CD4-positive, alpha-beta T cell treated with Interleukin-6 for 4 hours (primary cell): ENCODE measurements around the gene CDH15.

Experiments used
- DNase-seq: peaks from one replicate; pipeline ENCODE4 v3.0.0-alpha.2; 2020; ENCODE audit warnings: mixed read lengths

The CDH15 gene

DNA sequence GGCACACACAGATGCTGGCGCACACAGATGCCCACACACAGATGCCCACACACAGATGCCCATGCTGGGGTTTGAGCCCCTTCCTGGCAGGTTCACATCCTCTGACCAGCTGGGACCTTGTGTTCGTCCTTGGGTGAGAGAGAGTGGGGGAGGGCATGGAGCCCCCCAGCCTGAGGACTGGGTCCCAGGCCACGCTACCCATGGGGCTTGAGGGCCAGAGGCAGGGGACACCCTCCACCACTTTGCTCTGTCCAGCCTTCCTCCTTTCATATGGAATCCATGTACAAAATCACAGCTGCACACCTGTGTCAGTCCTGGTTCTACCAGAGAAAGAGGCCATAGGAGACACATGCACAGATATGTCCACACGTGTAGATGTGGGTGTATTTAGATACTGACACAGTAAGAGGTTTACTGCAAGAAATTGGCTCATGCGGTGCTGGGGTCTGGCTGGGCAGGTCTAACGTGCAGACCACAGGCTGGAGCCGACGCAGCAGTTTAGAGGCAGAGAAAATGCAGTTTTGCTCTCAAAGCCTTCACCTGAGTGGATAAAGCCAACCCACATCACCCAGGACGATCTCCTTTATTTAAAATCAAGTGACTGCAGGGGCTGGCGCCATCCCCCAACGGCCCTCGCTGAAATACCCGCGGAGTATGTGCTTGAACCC, 17.9 kb downstream of the CDH15 start:
- no peak for DNase-seq

DNA sequence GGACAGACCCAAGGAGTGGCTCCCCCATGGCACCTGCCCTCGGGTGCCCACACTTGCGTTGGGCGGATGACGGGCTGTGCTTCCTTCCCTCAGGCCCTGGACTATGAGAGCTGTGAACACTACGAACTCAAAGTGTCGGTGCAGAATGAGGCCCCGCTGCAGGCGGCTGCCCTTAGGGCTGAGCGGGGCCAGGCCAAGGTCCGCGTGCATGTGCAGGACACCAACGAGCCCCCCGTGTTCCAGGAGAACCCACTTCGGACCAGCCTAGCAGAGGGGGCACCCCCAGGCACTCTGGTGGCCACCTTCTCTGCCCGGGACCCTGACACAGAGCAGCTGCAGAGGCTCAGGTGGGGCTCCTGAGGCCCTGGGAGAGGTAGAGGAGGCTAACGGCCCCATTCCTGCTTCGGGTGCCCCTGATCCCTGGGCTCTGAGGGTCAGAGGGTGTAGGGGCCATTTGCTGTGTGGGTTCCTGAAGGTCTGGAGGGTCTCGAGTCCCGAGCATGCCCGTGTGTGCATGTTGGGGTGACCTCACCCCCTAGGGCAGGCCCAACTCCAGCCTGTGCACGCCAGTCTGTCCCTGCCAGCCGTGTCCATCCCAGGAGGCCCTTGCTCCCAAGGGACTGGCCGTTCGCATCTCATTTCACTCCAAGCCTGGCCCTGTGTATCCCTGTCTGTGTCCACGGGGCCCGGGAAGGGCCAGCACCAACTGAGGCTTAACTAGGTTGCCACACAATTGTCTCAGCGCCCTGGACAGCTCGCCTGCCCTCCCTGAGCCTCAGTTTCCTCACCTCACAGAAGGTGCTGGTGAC, 18.8 kb downstream of the CDH15 start:
- DNase-seq, result no peak

DNA sequence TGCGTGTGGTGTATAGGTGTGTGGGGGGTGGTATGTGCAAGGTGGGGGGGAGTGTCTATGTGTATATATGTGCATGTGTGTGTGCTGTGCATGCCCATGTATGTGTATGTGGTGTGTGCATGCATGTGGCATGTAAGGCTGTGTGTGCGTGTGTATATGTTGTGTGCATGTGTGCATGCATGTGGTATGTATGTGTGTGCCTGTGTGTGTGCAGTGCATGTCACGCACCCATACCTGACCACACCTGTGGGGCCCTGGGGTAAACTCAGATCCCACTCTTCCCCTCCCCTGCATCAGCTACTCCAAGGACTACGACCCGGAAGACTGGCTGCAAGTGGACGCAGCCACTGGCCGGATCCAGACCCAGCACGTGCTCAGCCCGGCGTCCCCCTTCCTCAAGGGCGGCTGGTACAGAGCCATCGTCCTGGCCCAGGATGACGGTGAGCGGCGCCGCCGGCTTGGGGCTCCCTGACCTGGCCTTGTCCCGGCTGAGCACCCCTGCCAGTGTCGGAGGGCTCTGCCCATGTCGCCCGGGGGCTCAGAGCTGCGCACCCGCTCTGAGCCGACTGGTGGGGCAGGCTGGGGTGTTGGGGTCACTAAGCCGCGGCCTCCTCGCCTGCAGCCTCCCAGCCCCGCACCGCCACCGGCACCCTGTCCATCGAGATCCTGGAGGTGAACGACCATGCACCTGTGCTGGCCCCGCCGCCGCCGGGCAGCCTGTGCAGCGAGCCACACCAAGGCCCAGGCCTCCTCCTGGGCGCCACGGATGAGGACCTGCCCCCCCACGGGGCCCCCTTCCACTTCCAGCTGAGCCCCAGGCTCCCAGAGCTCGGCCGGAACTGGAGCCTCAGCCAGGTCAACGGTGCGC, 19.7 kb downstream of the CDH15 start:
- no peak for DNase-seq

DNA sequence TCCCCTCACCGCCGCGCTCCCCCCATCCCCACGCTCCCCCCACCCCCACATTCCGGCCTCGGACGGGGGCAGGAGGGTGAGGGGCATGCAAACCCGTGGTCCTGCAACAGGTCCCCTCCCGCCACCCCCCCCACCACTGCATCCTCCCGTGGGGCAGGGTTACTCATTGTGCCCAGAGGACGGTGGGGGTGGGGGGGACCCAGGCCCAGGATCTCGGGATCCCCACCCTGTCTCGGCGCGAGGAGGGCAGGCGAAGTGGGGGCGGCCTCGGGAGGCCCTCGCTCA, 20.3 kb downstream of the CDH15 start:
- DNase-seq, result no peak

DNA sequence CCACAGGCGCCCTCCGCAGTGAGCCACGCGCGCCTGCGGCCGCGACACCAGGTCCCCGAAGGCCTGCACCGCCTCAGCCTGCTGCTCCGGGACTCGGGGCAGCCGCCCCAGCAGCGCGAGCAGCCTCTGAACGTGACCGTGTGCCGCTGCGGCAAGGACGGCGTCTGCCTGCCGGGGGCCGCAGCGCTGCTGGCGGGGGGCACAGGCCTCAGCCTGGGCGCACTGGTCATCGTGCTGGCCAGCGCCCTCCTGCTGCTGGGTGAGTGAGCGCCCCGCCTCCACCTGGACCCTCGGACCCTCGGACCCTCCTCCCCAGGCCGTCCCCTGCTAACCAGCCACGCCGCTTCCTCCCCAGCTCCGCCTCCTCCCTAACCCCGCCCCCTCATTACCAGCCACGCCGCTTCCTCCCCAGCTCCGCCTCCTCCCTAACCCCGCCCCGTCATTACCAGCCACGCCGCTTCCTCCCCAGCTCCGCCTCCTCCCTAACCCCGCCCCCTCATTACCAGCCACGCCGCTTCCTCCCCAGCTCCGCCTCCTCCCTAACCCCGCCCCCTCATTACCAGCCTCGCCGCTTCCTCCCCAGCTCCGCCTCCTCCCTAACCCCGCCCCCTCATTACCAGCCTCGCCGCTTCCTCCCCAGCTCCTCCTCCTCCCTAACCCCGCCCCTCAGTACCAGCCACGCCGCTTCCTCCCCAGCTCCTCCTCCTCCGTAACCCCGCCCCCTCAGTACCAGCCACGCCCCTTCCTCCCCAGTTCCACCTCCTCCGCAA, 20.8 kb downstream of the CDH15 start:
- peak; percentile 83 for DNase-seq

DNA sequence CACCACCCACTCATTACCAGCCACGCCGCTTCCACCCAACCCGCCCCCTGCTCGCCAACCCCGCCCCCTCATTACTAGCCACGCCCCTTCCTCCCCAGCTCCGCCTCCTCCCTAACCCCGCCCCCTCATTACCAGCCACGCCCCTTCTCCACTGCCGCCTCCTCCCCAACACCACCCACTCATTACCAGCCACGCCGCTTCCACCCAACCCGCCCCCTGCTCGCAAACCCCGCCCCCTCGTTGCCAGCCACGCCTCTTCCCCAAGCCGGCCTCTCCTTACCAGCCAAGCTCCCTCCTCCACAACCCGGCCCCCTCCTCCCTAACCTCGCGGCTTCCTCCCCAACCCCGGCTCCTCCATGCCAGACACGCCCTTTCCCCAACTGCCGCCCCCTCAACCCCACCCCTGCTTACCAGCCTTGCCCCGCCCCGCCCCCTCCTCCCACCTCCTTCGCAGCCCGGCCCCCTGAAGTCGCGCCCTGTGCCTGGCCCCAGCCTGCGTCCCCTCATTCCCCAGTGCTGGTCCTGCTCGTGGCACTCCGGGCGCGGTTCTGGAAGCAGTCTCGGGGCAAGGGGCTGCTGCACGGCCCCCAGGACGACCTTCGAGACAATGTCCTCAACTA, 21.5 kb downstream of the CDH15 start:
- peak; percentile 59 for DNase-seq

DNA sequence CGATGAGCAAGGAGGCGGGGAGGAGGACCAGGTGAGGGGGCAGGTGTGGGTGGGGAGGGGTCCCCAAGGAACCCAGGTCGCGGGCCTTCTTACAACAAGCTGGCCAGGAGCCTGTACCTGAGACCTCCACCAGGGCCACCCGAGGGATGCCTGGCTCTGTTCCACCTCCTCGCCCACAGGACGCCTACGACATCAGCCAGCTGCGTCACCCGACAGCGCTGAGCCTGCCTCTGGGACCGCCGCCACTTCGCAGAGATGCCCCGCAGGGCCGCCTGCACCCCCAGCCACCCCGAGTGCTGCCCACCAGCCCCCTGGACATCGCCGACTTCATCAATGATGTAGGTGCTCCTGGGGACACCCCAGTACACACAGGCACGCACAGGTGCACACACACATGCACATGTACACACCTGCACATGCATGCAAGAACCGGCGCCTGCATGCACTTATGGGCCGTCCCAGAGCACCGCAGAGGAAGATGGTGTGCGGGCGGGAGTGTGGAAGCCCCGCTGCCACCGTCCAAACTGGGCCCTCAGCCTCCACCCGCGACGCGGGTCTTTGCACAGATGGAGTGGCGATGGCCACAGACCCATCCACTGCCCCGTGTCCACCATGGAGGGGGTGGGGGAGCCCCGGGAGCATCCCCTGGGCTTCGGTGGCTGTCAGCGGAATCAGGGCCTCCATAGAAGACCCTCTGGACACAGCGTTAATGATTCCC, 22.2 kb downstream of the CDH15 start:
- DNase-seq, result no peak

DNA sequence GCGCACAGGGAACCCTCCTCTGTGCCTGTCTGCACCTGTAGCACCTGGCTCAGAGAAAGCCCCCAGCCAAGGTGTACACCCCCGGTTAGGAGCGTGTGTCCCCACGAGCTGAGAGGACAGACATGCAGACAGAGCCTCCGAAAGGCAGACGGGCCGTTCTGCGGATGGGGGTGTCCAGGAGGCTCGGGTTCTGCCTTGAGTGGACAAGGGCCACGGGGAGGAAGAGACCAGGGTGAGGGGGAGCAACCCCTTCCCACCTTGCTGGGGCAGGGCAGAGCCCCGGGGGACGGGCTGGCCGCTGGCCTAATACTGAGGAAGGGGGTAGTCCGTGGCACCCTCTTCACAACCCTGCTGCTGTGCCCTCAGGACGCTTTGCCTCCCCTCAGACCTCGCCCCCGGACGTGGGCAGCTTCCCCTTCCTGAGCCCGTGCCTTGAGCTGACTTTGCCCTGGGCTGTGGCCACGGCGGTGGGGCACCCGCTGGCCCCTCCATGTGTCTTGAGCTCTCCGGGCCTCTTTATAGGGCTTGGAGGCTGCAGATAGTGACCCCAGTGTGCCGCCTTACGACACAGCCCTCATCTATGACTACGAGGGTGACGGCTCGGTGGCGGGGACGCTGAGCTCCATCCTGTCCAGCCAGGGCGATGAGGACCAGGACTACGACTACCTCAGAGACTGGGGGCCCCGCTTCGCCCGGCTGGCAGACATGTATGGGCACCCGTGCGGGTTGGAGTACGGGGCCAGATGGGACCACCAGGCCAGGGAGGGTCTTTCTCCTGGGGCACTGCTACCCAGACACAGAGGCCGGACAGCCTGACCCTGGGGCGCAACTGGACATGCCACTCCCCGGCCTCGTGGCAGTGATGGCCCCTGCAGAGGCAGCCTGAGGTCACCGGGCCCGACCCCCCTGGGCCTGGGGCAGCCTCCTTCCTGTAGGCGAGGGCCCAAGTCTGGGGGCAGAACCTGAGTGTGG, 23.1 kb downstream of the CDH15 start:
- no peak for DNase-seq

DNA sequence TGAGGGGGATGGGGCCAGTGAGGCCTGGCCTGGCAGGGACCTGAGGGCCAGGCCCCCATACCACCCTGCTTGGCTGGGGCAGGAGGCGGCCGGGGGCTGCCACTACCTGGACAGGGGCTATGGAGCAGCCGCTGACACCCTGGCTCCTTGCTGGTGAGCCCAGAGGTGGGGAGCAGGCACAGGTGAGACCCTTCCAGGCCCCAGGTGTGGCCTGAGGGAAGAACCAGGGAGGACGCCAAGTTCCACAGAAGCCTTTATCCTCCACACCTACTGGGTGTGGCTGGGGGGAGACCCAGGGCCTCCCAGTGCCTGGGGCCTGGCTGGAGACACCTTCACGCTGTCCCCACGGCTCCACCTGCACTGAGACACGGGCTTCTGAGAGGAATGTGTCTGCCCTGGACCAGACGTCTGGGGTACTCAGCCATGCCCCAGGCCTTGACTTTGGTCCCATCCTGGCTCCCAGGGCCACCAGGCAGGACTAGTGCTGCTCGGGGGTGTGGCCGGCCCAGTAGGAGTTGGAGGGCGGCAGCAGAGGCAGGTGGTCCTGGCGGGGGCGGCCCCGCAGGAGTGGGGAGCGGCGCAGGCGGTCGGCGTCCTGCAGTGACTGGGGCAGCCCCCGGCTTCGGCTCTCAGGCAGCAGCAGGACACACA, 24.1 kb downstream of the CDH15 start:
- DNase-seq, result no peak

DNA sequence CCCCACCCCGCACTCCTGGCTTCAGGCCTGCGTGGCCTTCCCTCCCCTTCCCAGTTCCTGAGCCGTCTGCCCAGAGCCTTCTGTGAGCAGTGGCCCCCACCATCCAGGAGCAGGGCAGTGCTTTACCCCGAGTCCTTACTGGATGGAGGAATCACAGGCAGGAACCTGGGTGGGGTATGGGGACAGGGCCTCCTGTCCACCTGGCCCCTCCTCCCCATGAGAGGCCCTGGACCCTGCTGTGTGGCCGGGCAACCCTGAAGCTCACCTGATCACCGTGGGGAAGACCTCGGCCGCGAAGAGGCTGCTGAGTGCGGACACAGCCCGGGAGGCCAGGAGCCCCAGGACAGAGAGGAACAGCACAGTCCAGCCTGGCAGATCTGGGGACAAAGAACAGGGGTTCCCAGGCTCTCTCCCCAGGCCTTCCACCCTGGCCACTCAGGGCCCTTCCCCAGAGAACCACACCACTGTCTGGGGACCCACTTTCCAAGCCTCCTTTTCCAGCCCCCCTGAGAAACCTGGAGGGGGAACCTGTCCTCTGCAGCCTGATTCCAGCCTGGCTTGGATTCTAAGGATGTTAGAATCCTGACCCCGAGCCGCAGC, 25.6 kb downstream of the CDH15 start:
- no peak for DNase-seq

DNA sequence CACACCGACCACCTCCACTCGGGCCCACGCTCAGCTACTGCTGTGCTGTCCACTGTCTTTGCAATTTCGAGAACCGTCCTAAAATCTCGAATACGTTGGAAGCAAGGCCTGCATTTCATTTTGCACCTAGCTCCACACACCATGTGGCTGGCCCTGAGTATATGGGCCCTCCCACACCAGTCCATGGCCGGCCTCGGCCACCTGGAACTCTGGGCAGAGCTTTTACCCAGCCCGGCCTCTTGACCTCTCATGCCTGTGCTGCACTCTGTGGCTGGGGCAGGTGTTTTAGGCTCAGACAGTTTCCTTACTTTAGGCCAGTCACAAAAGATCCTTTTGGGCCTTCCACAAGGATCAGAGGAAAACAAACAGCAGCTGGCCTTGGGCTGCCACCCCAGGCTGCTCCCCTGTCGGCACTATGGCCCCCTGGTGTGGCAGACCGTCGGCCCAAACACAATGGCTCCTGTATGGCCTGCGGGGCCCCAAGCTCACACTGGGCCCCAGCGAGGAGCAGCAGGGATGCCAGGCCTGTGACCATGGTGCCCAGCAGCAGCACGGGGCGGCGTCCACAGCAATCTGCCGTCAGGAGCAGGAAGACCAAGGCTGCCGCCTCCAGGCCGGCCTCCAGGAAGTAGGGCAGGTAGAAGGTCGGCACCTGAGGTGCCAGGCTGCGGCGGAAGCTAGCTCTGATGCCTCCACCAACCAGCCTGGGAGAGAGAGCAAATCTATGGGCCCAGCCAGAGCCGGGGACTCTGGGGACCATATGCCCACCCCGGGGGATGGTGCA, 26.3 kb downstream of the CDH15 start:
- no peak for DNase-seq

DNA sequence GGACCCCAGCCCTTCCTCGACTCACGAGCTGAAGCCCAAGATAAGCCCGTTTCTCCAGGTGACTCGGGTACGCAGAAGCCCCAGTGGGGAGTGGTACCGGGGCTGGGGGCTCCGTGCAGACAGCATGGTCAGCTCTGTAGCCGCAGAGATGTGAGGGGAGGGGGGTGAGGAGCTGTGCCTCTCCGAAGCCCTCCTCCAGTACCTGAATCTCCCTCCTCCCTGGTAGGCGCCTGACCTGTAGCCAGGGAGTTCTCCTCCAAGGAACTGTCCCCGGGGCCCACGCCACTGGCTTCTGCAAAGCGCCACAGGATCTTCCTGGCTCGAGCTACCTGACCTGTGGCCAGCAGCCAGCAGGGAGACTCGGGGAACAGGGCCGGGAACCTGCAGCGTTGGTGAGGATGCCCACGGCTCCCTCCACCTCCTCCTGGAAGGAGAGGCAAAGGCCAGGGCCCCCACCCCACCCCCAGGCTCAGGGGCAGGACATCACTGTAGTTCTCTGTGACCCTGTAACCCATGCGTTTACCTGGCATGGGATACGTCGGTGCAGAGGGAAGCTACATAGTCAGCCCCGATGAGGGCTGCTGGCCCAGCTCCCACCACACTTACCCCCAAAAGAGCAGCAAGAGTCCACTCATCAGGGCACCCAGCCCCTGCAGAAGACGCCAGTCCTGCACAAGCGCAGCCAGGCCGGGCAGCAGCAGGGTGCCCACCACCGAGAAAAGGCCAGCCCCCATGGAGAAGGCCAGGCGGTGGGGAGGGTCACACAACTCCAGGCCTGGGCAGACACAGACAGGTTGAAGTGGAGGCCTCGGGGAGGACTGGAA, 27.1 kb downstream of the CDH15 start:
- DNase-seq, result no peak

DNA sequence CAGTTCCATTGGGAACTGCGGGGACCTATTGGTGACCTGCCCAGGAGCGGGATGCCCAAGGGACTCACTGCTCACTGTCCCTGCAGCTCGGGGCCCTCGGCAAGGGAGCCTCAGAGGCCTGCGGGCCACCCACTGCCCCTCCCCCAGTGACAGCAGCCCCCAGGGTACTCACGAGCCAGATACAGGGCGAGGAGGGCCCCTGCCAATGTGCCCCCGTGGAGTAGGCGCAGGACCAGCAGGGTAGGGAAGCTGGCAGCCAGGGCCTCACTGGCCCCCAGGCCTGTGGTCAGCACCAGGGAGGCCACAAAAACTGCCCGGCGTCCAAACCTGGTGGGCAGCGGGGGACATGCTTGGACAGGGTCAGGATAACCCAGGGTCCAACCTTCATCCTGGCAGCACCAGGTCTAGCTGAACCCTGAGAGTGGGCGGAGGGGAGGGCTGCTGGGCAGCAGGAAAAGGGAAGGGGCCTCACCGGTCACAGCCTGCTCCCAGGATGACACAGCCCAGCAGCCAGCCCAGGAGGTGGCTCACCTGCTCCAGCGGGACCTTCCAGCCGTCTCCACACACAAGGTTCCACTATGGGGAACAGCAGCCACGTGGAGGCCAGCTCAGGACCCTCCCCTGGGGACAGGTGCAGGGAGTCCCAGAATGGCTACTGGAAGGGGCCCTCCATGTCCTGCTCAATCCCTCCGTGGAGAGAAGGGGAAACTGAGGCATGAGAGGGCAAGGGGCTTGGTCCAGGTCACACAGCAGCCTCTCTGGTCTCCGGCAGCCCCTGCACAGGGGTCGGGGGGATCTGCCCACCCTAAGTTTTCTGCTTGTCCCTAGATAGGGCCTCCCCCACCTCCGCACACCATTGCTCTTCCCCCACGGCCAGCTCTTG, 27.9 kb downstream of the CDH15 start:
- no peak for DNase-seq

DNA sequence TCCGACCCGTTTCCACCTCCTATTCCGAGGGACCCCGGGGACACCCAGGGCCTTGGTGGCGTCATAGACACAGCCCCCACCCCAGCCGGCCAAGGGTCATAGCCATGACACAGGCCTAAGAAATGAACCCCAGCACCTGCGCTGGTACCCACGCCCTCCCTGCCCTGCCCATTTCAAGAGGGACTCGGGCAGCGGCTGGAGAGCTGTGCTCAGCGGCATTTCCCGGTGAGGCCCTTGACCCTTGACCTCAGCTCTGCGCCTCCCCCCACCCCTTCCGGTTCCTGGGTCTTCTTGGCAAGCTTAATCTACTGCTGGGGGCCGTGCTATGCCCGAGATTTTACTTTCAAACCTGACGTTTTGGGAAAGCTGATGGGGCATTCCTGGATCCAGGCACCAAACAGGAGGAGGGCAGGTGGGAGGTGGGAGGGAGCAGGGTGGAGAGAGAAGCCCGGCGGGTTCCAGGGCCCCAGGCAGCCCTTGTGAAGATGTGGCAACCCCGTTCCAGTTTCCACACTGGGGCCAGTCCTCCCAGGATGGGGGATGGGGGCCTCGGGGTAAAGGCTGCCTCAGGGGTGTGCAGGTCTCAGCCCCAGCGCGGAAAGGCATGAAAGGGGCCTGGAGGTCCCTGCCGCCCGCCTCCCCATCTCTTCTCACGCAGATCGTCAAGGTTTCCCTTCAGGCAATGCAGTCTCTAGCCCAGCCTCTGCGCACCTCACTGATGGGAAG, 28.7 kb downstream of the CDH15 start, which contains the start of gene SLC22A31:
TSS of gene SLC22A31 (minus strand) at position 414 of the 726 bp plus-strand sequence. CDS start at position 378, 36 bp downstream.
- DNase-seq, result no peak

DNA sequence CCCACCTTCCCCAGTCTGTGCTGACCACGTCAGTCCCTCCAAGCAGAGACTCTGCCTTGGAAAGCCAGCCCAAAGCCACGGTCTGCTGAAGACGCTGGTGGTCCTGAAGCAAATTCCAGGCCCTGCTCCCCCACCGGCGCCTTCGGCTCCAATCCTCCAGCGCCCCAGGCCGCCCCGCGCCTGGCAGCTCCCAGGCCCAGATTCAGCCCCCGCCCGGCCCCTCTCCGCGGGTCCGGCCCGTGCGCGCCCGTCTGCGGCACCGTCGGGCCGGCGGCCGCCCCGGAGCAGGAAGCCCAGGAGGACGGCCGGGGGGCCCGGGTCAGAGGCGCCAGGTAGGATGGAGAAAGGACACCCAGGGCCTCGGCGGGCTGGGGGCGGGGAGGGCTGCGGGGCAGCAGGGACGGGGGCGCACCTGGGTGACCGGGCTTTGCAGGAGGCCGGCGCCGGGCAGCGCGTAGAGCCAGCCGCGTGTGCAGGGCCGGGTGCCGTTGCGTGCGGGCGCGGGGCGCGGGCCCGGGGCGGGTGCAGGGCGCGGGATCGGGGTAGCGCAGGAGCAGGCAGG, 29.4 kb downstream of the CDH15 start:
- no peak for DNase-seq
